ENCODE data around the gene SLC12A7.

SLC12A7 gene

GRCh38 chr5:1151316-1151715 is 39.5 kb upstream of the SLC12A7 start:
- Histone ChIP-seq H3K9me3 (ENCODE audit: insufficient read depth, low read length) (no peaks in the 10 kb centered on the region), H3K36me3 (ENCODE audit: insufficient read depth, insufficient read length, low read length) (no peaks in the 10 kb centered on the region), H3K4me3 (ENCODE audit: insufficient read length, low read depth) (no peak overlapping the region), H3K27me3 (ENCODE audit: insufficient read depth, insufficient read length) (peaks cover 22% of the 10 kb centered on the region), H3K9ac (ENCODE audit: insufficient read length, low read depth) (no peak overlapping the region), H3K4me1 (ENCODE audit: insufficient read depth, insufficient read length) (peaks cover 5% of the 10 kb centered on the region)
- TF ChIP-seq ZNF274 (IDR thresholded peaks at IDR 0.05; ENCODE audit: low read depth, low read length) (no peak), SUZ12 (IDR thresholded peaks at IDR 0.05; ENCODE audit: extremely low read depth, insufficient read depth, insufficient read length) (no peak), YY1 (IDR thresholded peaks at IDR 0.05; ENCODE audit: insufficient read depth, insufficient read length) (no peak)
- DNase-seq (ENCODE audit: low read depth, low spot score): no peak

GRCh38 chr5:1150866-1151265 is 39.0 kb upstream of the SLC12A7 start:
- Histone ChIP-seq H3K4me1 (ENCODE audit: insufficient read depth, insufficient read length) (peaks cover 5% of the 10 kb centered on the region), H3K36me3 (ENCODE audit: insufficient read depth, insufficient read length, low read length) (no peaks in the 10 kb centered on the region), H3K4me3 (ENCODE audit: insufficient read length, low read depth) (no peak overlapping the region), H3K9me3 (ENCODE audit: insufficient read depth, low read length) (no peaks in the 10 kb centered on the region), H3K27me3 (ENCODE audit: insufficient read depth, insufficient read length) (peaks cover 17% of the 10 kb centered on the region), H3K9ac (ENCODE audit: insufficient read length, low read depth) (no peak overlapping the region)
- DNase-seq (ENCODE audit: low read depth, low spot score): no peak
- TF ChIP-seq ZNF274 (IDR thresholded peaks at IDR 0.05; ENCODE audit: low read depth, low read length) (no peak), YY1 (IDR thresholded peaks at IDR 0.05; ENCODE audit: insufficient read depth, insufficient read length) (no peak), SUZ12 (IDR thresholded peaks at IDR 0.05; ENCODE audit: extremely low read depth, insufficient read depth, insufficient read length) (no peak)

- TF ChIP-seq ZNF274 (IDR thresholded peaks at IDR 0.05; ENCODE audit: low read depth, low read length): no peak
- TF ChIP-seq YY1 (IDR thresholded peaks at IDR 0.05; ENCODE audit: insufficient read depth, insufficient read length): no peak
- no peak for TF ChIP-seq SUZ12 (IDR thresholded peaks at IDR 0.05; ENCODE audit: extremely low read depth, insufficient read depth, insufficient read length)
- Histone ChIP-seq H3K4me1 (ENCODE audit: insufficient read depth, insufficient read length) (peaks cover 4% of the 10 kb centered on the region), H3K36me3 (ENCODE audit: insufficient read depth, insufficient read length, low read length) (no peaks in the 10 kb centered on the region), H3K4me3 (ENCODE audit: insufficient read length, low read depth) (no peak overlapping the region), H3K9ac (ENCODE audit: insufficient read length, low read depth) (no peak overlapping the region), H3K27me3 (ENCODE audit: insufficient read depth, insufficient read length) (no peaks in the 10 kb centered on the region), H3K9me3 (ENCODE audit: insufficient read depth, low read length) (no peaks in the 10 kb centered on the region)
- no peak for DNase-seq (ENCODE audit: low read depth, low spot score)
Measured at GRCh38 chr5:1144638-1145396, 33.0 kb upstream of the SLC12A7 start.

DNA sequence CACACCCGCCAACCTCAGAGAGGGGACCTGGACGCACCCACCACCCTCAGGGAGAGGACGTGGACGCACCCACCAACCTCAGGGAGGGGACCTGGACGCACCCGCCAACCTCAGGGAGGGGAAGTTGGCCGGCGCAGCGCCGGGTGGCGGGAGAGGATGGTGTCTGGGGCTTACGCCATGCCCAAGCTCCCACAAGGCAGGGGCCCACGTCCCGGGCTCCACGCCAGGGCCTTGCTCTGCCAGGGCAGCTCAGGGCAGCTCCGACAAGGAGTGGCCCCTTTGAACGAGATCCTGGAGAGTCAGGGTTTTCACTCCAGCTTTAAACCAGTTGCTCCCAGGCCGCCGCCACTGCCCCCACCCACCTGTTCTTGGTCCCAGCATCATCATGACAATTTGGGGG is 32.2 kb upstream of the SLC12A7 start:
- no peak overlapping the region for H3K4me3 ChIP-seq (ENCODE audit: insufficient read length, low read depth)
- H3K9me3 ChIP-seq (ENCODE audit: insufficient read depth, low read length): no peaks in the 10 kb centered on the region
- H3K4me1 ChIP-seq (ENCODE audit: insufficient read depth, insufficient read length): peaks cover 4% of the 10 kb centered on the region
- no peak for TF ChIP-seq ZNF274 (IDR thresholded peaks at IDR 0.05; ENCODE audit: low read depth, low read length)
- TF ChIP-seq SUZ12 (IDR thresholded peaks at IDR 0.05; ENCODE audit: extremely low read depth, insufficient read depth, insufficient read length): no peak
- TF ChIP-seq YY1 (IDR thresholded peaks at IDR 0.05; ENCODE audit: insufficient read depth, insufficient read length): no peak
- DNase-seq (ENCODE audit: low read depth, low spot score): no peak
- no peaks in the 10 kb centered on the region for H3K36me3 ChIP-seq (ENCODE audit: insufficient read depth, insufficient read length, low read length)
- no peak overlapping the region for H3K9ac ChIP-seq (ENCODE audit: insufficient read length, low read depth)
- no peaks in the 10 kb centered on the region for H3K27me3 ChIP-seq (ENCODE audit: insufficient read depth, insufficient read length)

DNA sequence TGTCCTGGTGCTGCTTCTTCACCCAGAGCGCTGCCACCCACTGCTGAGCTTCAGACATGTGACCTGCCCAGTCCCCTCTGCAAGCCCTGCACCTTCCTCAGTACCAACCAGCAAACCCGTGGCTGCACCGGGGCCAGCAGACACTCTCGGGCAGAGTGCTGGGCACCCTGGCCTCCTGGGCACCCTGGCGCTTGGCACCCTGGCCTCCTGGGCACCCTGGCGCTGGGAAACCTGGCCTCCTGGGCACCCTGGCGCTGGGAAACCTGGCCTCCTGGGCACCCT is 31.7 kb upstream of the SLC12A7 start:
- H3K4me1 ChIP-seq (ENCODE audit: insufficient read depth, insufficient read length): peaks cover 4% of the 10 kb centered on the region
- H3K36me3 ChIP-seq (ENCODE audit: insufficient read depth, insufficient read length, low read length): no peaks in the 10 kb centered on the region
- H3K9me3 ChIP-seq (ENCODE audit: insufficient read depth, low read length): no peaks in the 10 kb centered on the region
- H3K4me3 ChIP-seq (ENCODE audit: insufficient read length, low read depth): no peak overlapping the region
- no peak for TF ChIP-seq YY1 (IDR thresholded peaks at IDR 0.05; ENCODE audit: insufficient read depth, insufficient read length)
- TF ChIP-seq SUZ12 (IDR thresholded peaks at IDR 0.05; ENCODE audit: extremely low read depth, insufficient read depth, insufficient read length): no peak
- no peak for TF ChIP-seq ZNF274 (IDR thresholded peaks at IDR 0.05; ENCODE audit: low read depth, low read length)
- H3K9ac ChIP-seq (ENCODE audit: insufficient read length, low read depth): no peak overlapping the region
- H3K27me3 ChIP-seq (ENCODE audit: insufficient read depth, insufficient read length): no peaks in the 10 kb centered on the region
- no peak for DNase-seq (ENCODE audit: low read depth, low spot score)

DNA sequence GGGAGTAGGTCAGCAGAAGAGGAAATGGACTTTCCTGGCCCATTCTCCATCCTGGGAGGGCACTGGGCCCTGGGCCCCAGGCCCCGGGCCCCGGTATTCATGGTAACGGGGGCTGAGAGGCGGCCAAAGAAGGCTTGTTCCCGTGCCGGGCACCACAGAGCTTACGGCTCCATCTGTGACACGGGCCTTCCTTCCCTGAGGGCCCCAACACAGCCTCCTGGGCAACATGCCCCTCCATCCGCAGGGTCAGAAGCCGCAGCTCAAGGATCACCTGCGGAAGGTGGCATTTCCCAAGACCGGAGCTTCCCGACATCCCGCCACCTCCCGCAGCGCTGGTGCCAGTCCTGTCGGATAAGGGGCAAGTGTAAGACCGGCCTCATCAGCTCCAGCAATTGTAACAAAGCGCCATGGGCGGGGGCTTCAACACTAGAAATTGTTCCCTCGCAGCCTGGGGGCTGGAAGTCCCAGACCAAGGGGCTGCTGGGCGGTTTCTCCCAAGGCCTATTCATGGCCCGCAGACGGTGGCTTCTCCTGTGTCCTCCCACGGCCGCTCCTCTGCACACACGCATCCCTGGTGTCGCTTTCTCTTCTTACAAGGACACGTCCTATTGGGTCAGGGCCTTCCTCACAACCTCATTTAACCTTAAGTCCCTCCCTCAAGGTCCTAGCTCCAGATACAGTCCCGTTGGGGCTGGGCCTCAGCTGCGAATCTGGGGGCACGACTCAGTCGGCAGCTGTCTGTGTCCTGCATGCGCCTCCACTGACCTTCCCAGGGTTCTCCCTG is 31.2 kb upstream of the SLC12A7 start:
- Histone ChIP-seq H3K9ac (ENCODE audit: insufficient read length, low read depth) (no peak overlapping the region), H3K36me3 (ENCODE audit: insufficient read depth, insufficient read length, low read length) (no peaks in the 10 kb centered on the region), H3K4me3 (ENCODE audit: insufficient read length, low read depth) (no peak overlapping the region), H3K4me1 (ENCODE audit: insufficient read depth, insufficient read length) (peaks cover 4% of the 10 kb centered on the region), H3K9me3 (ENCODE audit: insufficient read depth, low read length) (no peaks in the 10 kb centered on the region), H3K27me3 (ENCODE audit: insufficient read depth, insufficient read length) (no peaks in the 10 kb centered on the region)
- TF ChIP-seq SUZ12 (IDR thresholded peaks at IDR 0.05; ENCODE audit: extremely low read depth, insufficient read depth, insufficient read length): no peak
- no peak for TF ChIP-seq ZNF274 (IDR thresholded peaks at IDR 0.05; ENCODE audit: low read depth, low read length)
- no peak for TF ChIP-seq YY1 (IDR thresholded peaks at IDR 0.05; ENCODE audit: insufficient read depth, insufficient read length)
- DNase-seq (ENCODE audit: low read depth, low spot score): no peak

DNA sequence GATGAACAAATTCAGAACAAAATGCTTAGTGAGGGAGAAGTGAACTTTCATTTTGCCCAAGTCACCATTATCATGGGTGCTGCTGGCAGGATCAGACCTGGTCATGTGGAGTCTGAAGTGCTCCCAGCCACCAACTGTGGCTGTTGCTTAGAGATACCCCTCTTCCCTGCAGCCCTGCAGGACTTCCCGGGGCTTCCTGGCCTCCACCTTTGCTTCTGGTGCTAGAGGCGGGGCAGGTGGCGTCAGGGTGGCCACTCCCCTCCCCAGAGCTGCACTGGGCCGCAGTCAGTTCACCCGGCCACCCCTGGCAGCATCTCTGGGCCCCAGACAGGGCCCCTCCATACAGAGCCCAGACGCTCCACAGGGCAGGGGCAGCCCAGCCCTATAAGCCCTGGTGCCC is 30.0 kb upstream of the SLC12A7 start:
- Histone ChIP-seq H3K27me3 (ENCODE audit: insufficient read depth, insufficient read length) (no peaks in the 10 kb centered on the region), H3K9ac (ENCODE audit: insufficient read length, low read depth) (no peak overlapping the region), H3K9me3 (ENCODE audit: insufficient read depth, low read length) (no peaks in the 10 kb centered on the region), H3K36me3 (ENCODE audit: insufficient read depth, insufficient read length, low read length) (no peaks in the 10 kb centered on the region), H3K4me1 (ENCODE audit: insufficient read depth, insufficient read length) (peaks cover 7% of the 10 kb centered on the region), H3K4me3 (ENCODE audit: insufficient read length, low read depth) (no peak overlapping the region)
- no peak for TF ChIP-seq ZNF274 (IDR thresholded peaks at IDR 0.05; ENCODE audit: low read depth, low read length)
- TF ChIP-seq YY1 (IDR thresholded peaks at IDR 0.05; ENCODE audit: insufficient read depth, insufficient read length): no peak
- TF ChIP-seq SUZ12 (IDR thresholded peaks at IDR 0.05; ENCODE audit: extremely low read depth, insufficient read depth, insufficient read length): no peak
- no peak for DNase-seq (ENCODE audit: low read depth, low spot score)

All from NT2/D1 (cell line).